NCI-H510A treated with DMSO at 0.1 percent for 48 hours (cell line): Measurements from ENCODE around the gene DND1.
"Not testable (repeated sequence)": the region's sequence is repeated elsewhere in the genome, so short reads cannot be mapped to it uniquely, and the experiment has no call there.

Experiments
- DNase-seq: peaks from one replicate; lab custom pipeline; 2025; lab: John Stamatoyannopoulos, UW

DND1 gene

GRCh38 chr5:140673187-140673976 is at the start of gene DND1:
Gene DND1 (minus strand): TSS chr5:140673576. CDS start chr5:140673542, 34 bp downstream.
- no peak for DNase-seq

- not testable (repeated sequence) for DNase-seq
Measured at GRCh38 chr5:140721395-140721794, 48.0 kb upstream of the DND1 start.

GRCh38 chr5:140720738-140721137 is 47.4 kb upstream of the DND1 start:
- not testable (repeated sequence) for DNase-seq

GRCh38 chr5:140718266-140718592 is 44.9 kb upstream of the DND1 start:
- DNase-seq, result no peak

GRCh38 chr5:140716238-140716637 is 42.9 kb upstream of the DND1 start:
- not testable (repeated sequence) for DNase-seq

- no peak for DNase-seq
Measured at GRCh38 chr5:140713562-140714094, 40.3 kb upstream of the DND1 start.

- no peak for DNase-seq
Measured at GRCh38 chr5:140711794-140712193, 38.4 kb upstream of the DND1 start.

- peak; percentile 40 for DNase-seq
Measured at GRCh38 chr5:140710899-140711552, 37.6 kb upstream of the DND1 start.

- peak; percentile 2 for DNase-seq
Measured at GRCh38 chr5:140708787-140709186, 35.4 kb upstream of the DND1 start.

GRCh38 chr5:140707812-140708211 is 34.4 kb upstream of the DND1 start:
- DNase-seq, result no peak

GRCh38 chr5:140700177-140701144 is 27.1 kb upstream of the DND1 start, which contains the start of gene ZMAT2:
Gene ZMAT2 (plus strand): TSS chr5:140700447. CDS start chr5:140700461, 14 bp downstream.
- peak; percentile 90 for DNase-seq

GRCh38 chr5:140696891-140697492 is 23.6 kb upstream of the DND1 start:
- no peak for DNase-seq

GRCh38 chr5:140694276-140694675 is 20.9 kb upstream of the DND1 start:
- DNase-seq, result no peak

- peak; percentile 70 for DNase-seq
Measured at GRCh38 chr5:140690941-140691924, 17.9 kb upstream of the DND1 start, which contains the start of the genes HARS1 and HARS2. Gene HARS1 (minus strand): TSS chr5:140691370. CDS start chr5:140691304, 66 bp downstream. Gene HARS2 (plus strand): TSS chr5:140691455. CDS start chr5:140691649, 194 bp downstream.

GRCh38 chr5:140690376-140690932 is 17.1 kb upstream of the DND1 start:
- DNase-seq, result no peak

- no peak for DNase-seq
Measured at GRCh38 chr5:140678993-140679392, 5.6 kb upstream of the DND1 start.

GRCh38 chr5:140677947-140678346 is 4.6 kb upstream of the DND1 start:
- DNase-seq, result no peak

GRCh38 chr5:140674629-140675028 is 1.3 kb upstream of the DND1 start:
- DNase-seq, result no peak

- DNase-seq, result no peak
Measured at GRCh38 chr5:140674211-140674610, 835 bp upstream of the DND1 start.
